CD4-positive, alpha-beta memory T cell (primary cell): Measurements from ENCODE around the gene TAF1B. TPM values are rescaled to one million over a fixed set of nuclear protein-coding genes. Genes with fewer than 3 reads are reported as not detected.

Source experiments
- CTCF ChIA-PET: fragments of 350-600 bp; sonication (Branson Sonifier 250); formaldehyde crosslinking; loops from one replicate; lab custom pipeline; 2021; ENCODE audit warnings: inconsistent platforms; ENCODE audit not compliant: partially characterized antibody; lab: Charles Lee
- POLR2A ChIA-PET: fragments of 350-600 bp; sonication (Branson Sonifier 250); formaldehyde crosslinking; loops from one replicate; lab custom pipeline; 2021; ENCODE audit not compliant: partially characterized antibody; lab: Charles Lee
- DNase-seq, 5 donors: peaks; one replicate each; pipeline versions ENCODE4 v3.0.0 to v3.0.0-alpha.2; 2020 to 2022; ENCODE audit warnings: mixed read lengths in 1 of 5
- H3K27ac ChIP-seq: one replicate; pipeline ENCODE4 v1.7.0; 2013; ENCODE audit warnings: low read depth, low read length
- H3K27me3 ChIP-seq: 2 replicates; pipeline ENCODE4 v1.7.0; 2013; ENCODE audit warnings: mild to moderate bottlenecking, low read length, moderate library complexity; ENCODE audit not compliant: insufficient read depth
- H3K36me3 ChIP-seq: 2 replicates; pipeline ENCODE4 v1.7.0; 2013; ENCODE audit warnings: mild to moderate bottlenecking, low read length, moderate library complexity; ENCODE audit not compliant: insufficient read depth
- H3K4me1 ChIP-seq: 2 replicates; pipeline ENCODE4 v1.7.0; 2013; ENCODE audit warnings: mild to moderate bottlenecking, low read length, moderate library complexity; ENCODE audit not compliant: insufficient read depth
- H3K4me3 ChIP-seq, 2 donors: one replicate each; pipeline ENCODE4 v1.7.0; 2013; ENCODE audit warnings: low read length in 2 of 2, mild to moderate bottlenecking in 1 of 2
- H3K9me3 ChIP-seq, 2 donors: one replicate each; pipeline ENCODE4 v1.7.0; 2013; ENCODE audit warnings: low read length in 2 of 2, control low read depth in 1 of 2; ENCODE audit not compliant: control insufficient read depth in 1 of 2
- H3K27ac Mint-ChIP-seq, 7 donors: one replicate each; pipeline ENCODE4 v1.8.0; 2020 to 2021; ENCODE audit warnings: mixed read lengths in 7 of 7, mild to moderate bottlenecking in 6 of 7, inconsistent platforms in 3 of 7, moderate library complexity in 3 of 7
- H3K27me3 Mint-ChIP-seq, 2 donors: one replicate each; pipeline ENCODE4 v1.8.0; 2020 to 2021; ENCODE audit warnings: mixed read lengths in 2 of 2
- H3K36me3 Mint-ChIP-seq, 2 donors: one replicate each; pipeline ENCODE4 v1.8.0; 2020 to 2021; ENCODE audit warnings: mixed read lengths in 2 of 2, inconsistent platforms in 1 of 2, mild to moderate bottlenecking in 1 of 2
- H3K4me1 Mint-ChIP-seq, 4 donors: one replicate each; pipeline ENCODE4 v1.8.0; 2020 to 2021; ENCODE audit warnings: mixed read lengths in 4 of 4, mild to moderate bottlenecking in 1 of 4
- H3K4me3 Mint-ChIP-seq, 8 donors: one replicate each; pipeline ENCODE4 v1.8.0; 2020 to 2021; ENCODE audit warnings: mixed read lengths in 8 of 8, mild to moderate bottlenecking in 7 of 8, moderate library complexity in 6 of 8, inconsistent platforms in 3 of 8
- H3K9me3 Mint-ChIP-seq, 8 donors: one replicate each; pipeline ENCODE4 v1.8.0; 2020 to 2021; ENCODE audit warnings: mixed read lengths in 8 of 8, mild to moderate bottlenecking in 5 of 8, inconsistent platforms in 3 of 8, moderate library complexity in 1 of 8
- intact Hi-C: fragments of 100-400 bp; cut with micrococcal nuclease; formaldehyde crosslinking; loops from one replicate; pipeline ENCODE4 v1.15.1; 2023
- polyA plus RNA-seq, 2 donors: library from polyadenylated mRNA; unstranded; fragments of 300-500 nt; fragmentation: Illumina TruSeq; gene quantifications; one replicate each; pipeline ENCODE4 v1.2.3, GENCODE V29; 2021
- total RNA-seq, 2 experiments: library from RNA; stranded (reverse); gene quantifications; one replicate each; pipeline ENCODE4 v1.2.3, GENCODE V29; 2021

The TAF1B gene
- total and polyA plus RNA-seq, 4 experiments from 2014 or later, result 4.1 to 23.9 (median 17.8) TPM

DNA sequence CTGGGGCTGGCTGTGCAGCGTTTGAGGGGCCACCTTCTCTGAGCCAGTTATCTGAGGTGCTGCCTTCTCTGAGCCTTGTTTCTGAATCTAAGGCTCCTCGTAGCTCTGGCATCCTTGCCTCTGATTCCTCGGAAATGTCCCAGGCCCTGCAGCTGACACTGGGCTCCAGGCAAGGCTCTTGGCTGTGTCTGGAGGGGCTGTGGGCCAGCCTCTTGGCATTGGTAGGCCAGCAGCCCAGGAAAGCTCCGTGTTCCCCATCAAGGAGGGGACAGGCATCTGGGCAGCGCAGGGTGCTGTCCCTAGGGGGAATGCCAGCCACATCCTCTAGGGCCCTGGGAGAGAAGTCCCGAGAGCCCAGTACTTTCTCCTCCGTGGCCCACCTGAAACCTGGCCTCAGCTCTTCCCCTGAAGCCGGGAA lies 40.7 kb upstream of the TAF1B start:
- H3K27me3 Mint-ChIP-seq, result no peaks in the 10 kb centered on the region
- CTCF ChIA-PET, result interaction anchor here (1.0 to 9.9 kb wide), 4 partner anchors 13 to 41 kb away, joined by 3 to 91 read pairs (median 30); partner anchors contain the start of gene TAF1B
- no peak overlapping the region for H3K4me3 Mint-ChIP-seq
- Histone ChIP-seq H3K9me3 (no peaks in the 10 kb centered on the region), H3K27ac (peak overlapping the region; percentile 75), H3K4me1 (peaks cover 36% of the 10 kb centered on the region), H3K4me3 (no peak overlapping the region), H3K27me3 (no peaks in the 10 kb centered on the region), H3K36me3 (no peaks in the 10 kb centered on the region)
- POLR2A ChIA-PET, result no interaction called here
- no peaks in the 10 kb centered on the region for H3K36me3 Mint-ChIP-seq
- H3K4me1 Mint-ChIP-seq, result peaks cover 21 to 45% (median 33%) of the 10 kb centered on the region in 4 donors
- H3K9me3 Mint-ChIP-seq, result no peaks in the 10 kb centered on the region
- H3K27ac Mint-ChIP-seq, result peak overlapping the region in 1 of 7 donors; percentile 42
- intact Hi-C loops, result no loop called here
- DNase-seq, result no peak

DNA sequence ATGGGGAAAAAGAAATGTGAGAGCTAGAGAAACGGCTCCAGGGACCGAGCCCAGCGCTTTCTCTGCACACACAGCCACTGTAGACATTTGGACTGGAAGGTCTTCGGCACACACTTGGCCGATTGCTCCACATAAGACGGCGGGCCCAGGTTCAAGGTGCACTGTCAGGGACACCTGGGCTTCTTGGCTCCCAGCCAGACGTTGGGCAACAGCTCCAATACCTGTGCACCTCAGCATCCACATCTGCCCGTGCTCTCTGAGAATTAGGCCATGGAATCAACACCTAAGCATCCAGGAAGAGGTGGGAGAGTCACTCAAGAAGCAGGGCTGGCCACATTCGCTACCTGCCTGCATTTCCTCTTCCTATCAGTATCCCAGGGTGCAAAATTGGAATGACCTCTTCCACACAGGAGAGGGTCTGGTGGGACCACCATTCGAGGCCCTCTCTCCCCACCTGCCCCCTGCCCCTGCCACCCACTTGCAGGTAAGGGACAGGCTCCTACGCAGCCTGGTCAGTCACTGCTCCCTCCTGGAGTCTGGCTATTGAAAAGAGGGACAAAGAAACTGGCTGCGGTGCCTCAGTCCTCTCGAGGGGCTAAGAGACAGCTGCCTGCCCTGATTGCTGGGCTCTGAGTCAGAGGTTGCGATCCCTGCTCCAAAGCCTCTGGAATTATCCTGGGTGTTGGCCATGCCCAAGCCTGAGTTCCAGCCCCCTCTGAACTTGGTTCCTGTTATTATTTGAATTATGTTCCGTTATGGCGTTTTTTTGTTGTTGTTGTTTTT lies 40.1 kb upstream of the TAF1B start:
- H3K27me3 Mint-ChIP-seq, result no peaks in the 10 kb centered on the region

DNA sequence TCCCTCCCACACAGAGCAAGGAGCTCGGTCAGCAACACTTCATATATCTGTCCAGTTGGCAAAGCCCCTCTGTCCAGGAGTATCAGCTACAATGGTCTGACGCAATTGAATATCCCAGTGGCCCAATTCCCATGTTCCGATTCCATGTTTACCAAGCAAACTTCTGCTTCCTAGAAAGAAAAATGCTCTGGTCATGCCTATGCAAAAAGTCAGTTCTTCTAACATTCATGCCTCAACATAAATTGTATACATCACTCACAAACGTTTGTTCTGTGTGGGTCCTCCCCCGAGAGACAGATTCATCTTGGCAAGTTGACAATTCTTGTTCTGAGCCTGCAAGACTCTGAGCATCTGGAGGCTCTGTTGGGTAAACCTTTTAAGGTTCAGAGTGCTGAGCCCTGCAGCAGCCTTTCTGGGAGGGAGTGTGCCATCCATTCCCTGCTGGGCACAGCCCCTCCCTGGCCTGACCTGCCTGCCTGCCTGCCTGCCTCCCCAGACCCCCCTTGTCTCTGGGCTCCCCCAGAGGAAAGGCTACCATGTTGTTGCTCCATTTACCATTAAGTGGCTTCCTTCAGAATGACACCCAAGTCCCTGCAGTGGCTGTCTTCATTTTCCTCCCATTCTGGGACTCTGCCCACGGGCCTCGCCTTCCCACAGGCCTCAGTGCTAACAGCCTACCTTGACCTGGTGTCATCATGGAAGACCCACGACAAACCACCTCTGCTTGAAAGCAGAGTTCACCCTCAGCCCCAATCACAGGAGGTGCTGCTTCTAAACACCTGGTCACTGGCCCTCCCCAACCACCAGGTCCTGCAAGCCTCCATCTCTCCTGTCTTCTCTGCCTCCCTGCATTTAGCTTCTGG lies 37.6 kb upstream of the TAF1B start:
- Histone ChIP-seq H3K36me3 (no peaks in the 10 kb centered on the region), H3K4me1 (peaks cover 13% of the 10 kb centered on the region), H3K9me3 (no peaks in the 10 kb centered on the region), H3K4me3 (no peak overlapping the region), H3K27me3 (no peaks in the 10 kb centered on the region), H3K27ac (no peak overlapping the region)
- no peak overlapping the region for H3K4me3 Mint-ChIP-seq
- POLR2A ChIA-PET, result no interaction called here
- intact Hi-C loops, result no loop called here
- no peak for DNase-seq
- peak overlapping the region in 1 of 7 donors; percentile 55 for H3K27ac Mint-ChIP-seq
- CTCF ChIA-PET, result interaction anchor here (1.5 to 9.9 kb wide), 2 partner anchors 10 to 36 kb away, joined by 3 to 91 read pairs; no protein-coding TSS in a partner anchor
- H3K4me1 Mint-ChIP-seq, result peaks cover 2 to 14% (median 9%) of the 10 kb centered on the region in 4 donors
- no peaks in the 10 kb centered on the region for H3K9me3 Mint-ChIP-seq
- H3K27me3 Mint-ChIP-seq, result peaks cover 0 to 1% of the 10 kb centered on the region in 2 donors
- H3K36me3 Mint-ChIP-seq, result no peaks in the 10 kb centered on the region

More for the DNA sequence above, 40.1 kb upstream of the TAF1B start:
- no peak overlapping the region for H3K27ac ChIP-seq
- no peaks in the 10 kb centered on the region for H3K27me3 ChIP-seq
- no peaks in the 10 kb centered on the region for H3K36me3 ChIP-seq
- H3K4me1 ChIP-seq, result peaks cover 36% of the 10 kb centered on the region
- Mint-ChIP-seq H3K9me3 (no peaks in the 10 kb centered on the region), H3K27ac (peak overlapping the region in 2 of 7 donors; percentile 75 to 80), H3K36me3 (no peaks in the 10 kb centered on the region), H3K4me3 (no peak overlapping the region), H3K4me1 (peaks cover 18 to 39% (median 30%) of the 10 kb centered on the region in 4 donors)
- POLR2A ChIA-PET, result no interaction called here
- CTCF ChIA-PET, result interaction anchor here (1.0 to 9.9 kb wide), 4 partner anchors 12 to 40 kb away, joined by 3 to 91 read pairs (median 30); partner anchors contain the start of gene TAF1B
- no peak for DNase-seq
- intact Hi-C loops, result no loop called here
- no peak overlapping the region for H3K4me3 ChIP-seq
- H3K9me3 ChIP-seq, result no peaks in the 10 kb centered on the region

DNA sequence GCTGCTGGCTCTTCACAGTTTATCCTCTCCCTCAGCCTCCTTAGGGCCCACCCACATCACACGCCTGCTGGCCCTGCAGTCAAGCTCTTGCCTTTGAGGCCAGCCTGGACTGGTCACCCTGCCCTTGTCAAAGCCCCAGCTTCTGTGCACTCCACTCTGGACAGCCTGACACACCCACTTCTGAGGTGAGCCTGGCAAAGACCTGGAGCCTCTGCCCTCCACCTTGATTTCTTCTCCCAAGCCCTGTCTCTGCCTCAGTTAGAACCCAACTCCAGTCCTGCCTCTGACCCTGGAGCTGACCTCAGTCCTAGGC lies 37.0 kb upstream of the TAF1B start:
- H3K4me1 Mint-ChIP-seq, result peaks cover 0 to 9% (median 5%) of the 10 kb centered on the region in 4 donors
- Histone ChIP-seq H3K4me1 (peaks cover 7% of the 10 kb centered on the region), H3K27me3 (no peaks in the 10 kb centered on the region), H3K4me3 (no peak overlapping the region), H3K36me3 (no peaks in the 10 kb centered on the region), H3K27ac (no peak overlapping the region), H3K9me3 (no peaks in the 10 kb centered on the region)
- peaks cover 0 to 3% of the 10 kb centered on the region in 2 donors for H3K27me3 Mint-ChIP-seq
- no peaks in the 10 kb centered on the region for H3K36me3 Mint-ChIP-seq
- POLR2A ChIA-PET, result no interaction called here
- no peaks in the 10 kb centered on the region for H3K9me3 Mint-ChIP-seq
- H3K4me3 Mint-ChIP-seq, result no peak overlapping the region
- H3K27ac Mint-ChIP-seq, result peak overlapping the region in 2 of 7 donors; percentile 13 to 45
- CTCF ChIA-PET, result interaction anchor here (1.5 to 9.9 kb wide), 2 partner anchors 9 to 37 kb away, joined by 3 to 91 read pairs; no protein-coding TSS in a partner anchor
- no peak for DNase-seq
- intact Hi-C loops, result no loop called here

DNA sequence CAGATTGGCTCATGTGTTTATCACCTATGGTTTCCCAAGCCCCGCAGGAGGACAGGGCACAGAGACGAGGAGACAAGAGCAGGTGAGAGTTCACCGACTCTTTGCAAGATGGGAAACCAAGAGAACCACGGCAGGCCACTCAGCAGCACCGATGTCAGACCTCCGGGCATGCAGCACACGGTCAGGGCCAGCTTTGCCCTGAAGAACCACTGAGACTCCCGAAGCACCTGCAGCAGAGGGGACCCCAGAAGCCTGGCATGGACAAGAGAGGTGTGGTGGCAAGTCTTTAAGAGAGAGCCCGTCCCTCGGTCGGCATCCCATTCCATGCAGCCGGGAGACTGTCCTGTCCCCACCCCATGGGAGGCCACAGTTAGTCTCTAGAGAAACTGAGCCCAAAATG lies 36.6 kb upstream of the TAF1B start:
- Mint-ChIP-seq H3K4me3 (no peak overlapping the region), H3K4me1 (peaks cover 0 to 5% (median 2%) of the 10 kb centered on the region in 4 donors), H3K27ac (peak overlapping the region in 1 of 7 donors; percentile 13), H3K36me3 (no peaks in the 10 kb centered on the region), H3K9me3 (no peaks in the 10 kb centered on the region), H3K27me3 (peaks cover 0 to 3% of the 10 kb centered on the region in 2 donors)
- ChIA-PET POLR2A (no interaction called here), CTCF (interaction anchor here (0.8 to 9.9 kb wide), 4 partner anchors 9 to 37 kb away, joined by 3 to 91 read pairs (median 3); no protein-coding TSS in a partner anchor)
- Histone ChIP-seq H3K4me1 (peaks cover 3% of the 10 kb centered on the region), H3K4me3 (no peak overlapping the region), H3K9me3 (no peaks in the 10 kb centered on the region), H3K27me3 (no peaks in the 10 kb centered on the region), H3K27ac (no peak overlapping the region), H3K36me3 (no peaks in the 10 kb centered on the region)
- DNase-seq, result no peak
- intact Hi-C loops, result no loop called here

DNA sequence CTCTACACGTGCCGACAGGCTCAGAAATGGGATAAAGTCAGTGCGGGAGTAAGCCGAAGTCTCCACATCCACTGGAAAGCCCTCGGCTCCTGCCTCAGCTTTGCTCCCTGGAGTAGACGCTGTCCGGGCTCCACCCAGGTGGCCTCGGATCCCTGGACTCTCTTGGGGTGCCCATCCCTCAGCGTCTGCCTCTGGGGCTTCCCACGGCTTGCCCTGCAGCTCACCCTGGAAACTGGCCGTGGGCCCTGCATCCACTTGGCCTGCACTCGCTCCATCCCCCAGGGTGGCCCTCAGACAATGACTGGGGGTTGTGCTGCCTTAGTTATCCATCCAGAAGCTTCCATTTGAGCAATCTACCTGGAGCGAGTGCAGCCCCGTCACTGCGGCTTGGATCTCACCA lies 36.2 kb upstream of the TAF1B start:
- CTCF ChIA-PET, result interaction anchor here (0.8 to 1.5 kb wide), 3 partner anchors 10 to 37 kb away, joined by 3 read pairs; no protein-coding TSS in a partner anchor
- Mint-ChIP-seq H3K9me3 (no peaks in the 10 kb centered on the region), H3K36me3 (no peaks in the 10 kb centered on the region), H3K27me3 (peaks cover 0 to 3% of the 10 kb centered on the region in 2 donors), H3K27ac (peak overlapping the region in 1 of 7 donors; percentile 44), H3K4me3 (no peak overlapping the region), H3K4me1 (peaks cover 0 to under 1% (median under 1%) of the 10 kb centered on the region in 4 donors)
- Histone ChIP-seq H3K27me3 (no peaks in the 10 kb centered on the region), H3K27ac (no peak overlapping the region), H3K4me1 (no peaks in the 10 kb centered on the region), H3K4me3 (no peak overlapping the region), H3K9me3 (no peaks in the 10 kb centered on the region), H3K36me3 (no peaks in the 10 kb centered on the region)
- POLR2A ChIA-PET, result no interaction called here
- DNase-seq, result no peak
- intact Hi-C loops, result no loop called here
